HepG2 (cell line): ENCODE measurements around the gene SMIM10L2A. TPM values are rescaled to one million over a fixed set of nuclear protein-coding genes. Genes with fewer than 3 reads are reported as not detected.
A peak's percentile ranks its signal among the peaks of the same experiment; 100 is the strongest.

ENCODE experiments used
- ATAC-seq: fragments of 200-7000 bp; cut with Tn5 transposase; 3 replicates; pipeline ENCODE4 v1.9.1; 2020; ENCODE audit warnings: mild to moderate bottlenecking, moderate library complexity
- BruUV-seq: library from RNA; stranded (reverse); fragments of 400-500 nt; replicated peaks from 2 replicates; lab custom pipeline; 2021; lab: Mats Ljungman, UMichigan
- CTCF ChIA-PET: fragments of 300-600 bp; formaldehyde crosslinking; extraction: SDS; loops from one replicate; lab custom pipeline; 2021; ENCODE audit warnings: low total read pairs, inconsistent platforms, low intra/inter-chr PET ratio; lab: Yijun Ruan, JAX
- POLR2A ChIA-PET: fragments of 350-600 bp; sonication (Branson Sonifier 250); formaldehyde crosslinking; loops from one replicate; lab custom pipeline; 2020; ENCODE audit warnings: antibody characterized with exemption, inconsistent platforms; lab: Yijun Ruan, JAX
- DNase-seq: peaks from one replicate; pipeline ENCODE4 v3.0.0-alpha.2; 2015; ENCODE audit warnings: low spot score
- FAIRE-seq: peaks from 3 replicates; lab custom pipeline; 2011; peaks lifted over from hg19 to GRCh38; lab: Jason Lieb, UNC
- H2AFZ ChIP-seq: one replicate; pipeline ENCODE4 v1.6.1; 2011; ENCODE audit warnings: low read length, inconsistent platforms
- H3K27ac ChIP-seq: fragments of 300-600 bp; 3 replicates; pipeline ENCODE4 v1.8.0; 2011; ENCODE audit warnings: mixed run types, mild to moderate bottlenecking, mixed read lengths, low read length, inconsistent platforms; ENCODE audit not compliant: insufficient read depth; ENCODE audit errors: extremely low read length
- H3K27me3 ChIP-seq, 2 experiments: fragments of 200-600 bp in 1 of 2; 2 replicates in 1 of 2; 3 replicates in 1 of 2; pipeline versions ENCODE4 v1.6.0 to v1.8.0; 2011; ENCODE audit warnings: low read length in 2 of 2, mild to moderate bottlenecking in 2 of 2, moderate library complexity in 2 of 2, inconsistent platforms in 1 of 2; ENCODE audit not compliant: insufficient read depth in 2 of 2, control insufficient read depth in 1 of 2
- H3K36me3 ChIP-seq, 2 experiments: fragments of 200-600 bp in 1 of 2; replicated peaks in 1 of 2; 2 replicates in 1 of 2; 3 replicates in 1 of 2; pipeline versions ENCODE4 v1.5.1 to v1.8.0; 2011; ENCODE audit warnings: low read length in 2 of 2, inconsistent platforms in 1 of 2; ENCODE audit not compliant: insufficient read depth in 2 of 2, control insufficient read depth in 1 of 2
- H3K4me1 ChIP-seq: 2 replicates; pipeline ENCODE4 v1.5.1; 2012; ENCODE audit warnings: low read length, inconsistent platforms; ENCODE audit not compliant: insufficient read depth
- H3K4me2 ChIP-seq: 2 replicates; pipeline ENCODE4 v1.6.0; 2011; ENCODE audit warnings: low read depth, low read length, inconsistent platforms
- H3K4me3 ChIP-seq, 3 experiments: fragments of 200-600 bp in 1 of 3; sonication (generic), shearing (Covaris generic) in 1 of 3; replicated peaks in 1 of 3; 2 replicates each; pipeline ENCODE4 v1.5.1; 2011 to 2016; ENCODE audit warnings: low read length in 3 of 3, inconsistent platforms in 2 of 3, low read depth in 2 of 3, mild to moderate bottlenecking in 2 of 3, control low read depth in 1 of 3, mixed read lengths in 1 of 3; ENCODE audit not compliant: insufficient read depth in 1 of 3
- H3K79me2 ChIP-seq: one replicate; pipeline ENCODE4 v1.6.1; 2011; ENCODE audit warnings: low read length, inconsistent platforms; ENCODE audit not compliant: insufficient read depth
- H3K9ac ChIP-seq: 2 replicates; pipeline ENCODE4 v1.6.0; 2011; ENCODE audit warnings: mild to moderate bottlenecking, low read depth, low read length, inconsistent platforms; ENCODE audit not compliant: insufficient read depth
- H3K9me3 ChIP-seq: 2 replicates; pipeline ENCODE4 v1.5.1; 2012; ENCODE audit warnings: mild to moderate bottlenecking, low read length
- H4K20me1 ChIP-seq: 2 replicates; pipeline ENCODE4 v1.6.0; 2011; ENCODE audit warnings: inconsistent platforms, mild to moderate bottlenecking, low read length, moderate library complexity; ENCODE audit not compliant: insufficient read depth
- BRCA1 ChIP-seq: sonication (generic); formaldehyde crosslinking; IDR thresholded peaks from 2 replicates; pipeline ENCODE4 v1.4.0; 2020; ENCODE audit warnings: missing genetic modification reagents
- CTCF ChIP-seq: sonication (generic); formaldehyde crosslinking; IDR thresholded peaks from 2 replicates; pipeline ENCODE4 v1.5.0; 2020; ENCODE audit warnings: mild to moderate bottlenecking, missing genetic modification reagents, moderate library complexity
- HNRNPH1 ChIP-seq: fragments of 200-400 bp; formaldehyde crosslinking; optimal IDR thresholded peaks from 2 replicates; pipeline ENCODE3; 2017; ENCODE audit warnings: mild to moderate bottlenecking, low read depth, low read length
- KLF13 ChIP-seq: sonication (generic); formaldehyde crosslinking; IDR thresholded peaks from 2 replicates; pipeline ENCODE4 v1.4.0; 2020; ENCODE audit warnings: mild to moderate bottlenecking, missing genetic modification reagents
- MAX ChIP-seq: IDR thresholded peaks from 2 replicates; pipeline ENCODE4 v1.6.1; 2012; ENCODE audit warnings: inconsistent platforms
- SMC3 ChIP-seq: IDR thresholded peaks from 2 replicates; pipeline ENCODE4 v1.6.1; 2011; ENCODE audit warnings: low read length, improper control_type of control experiment
- TEF ChIP-seq: sonication (generic); formaldehyde crosslinking; IDR thresholded peaks from 2 replicates; pipeline ENCODE4 v1.5.0; 2020; ENCODE audit warnings: missing genetic modification reagents
- ZFP91 ChIP-seq: sonication (generic); formaldehyde crosslinking; IDR thresholded peaks from 2 replicates; pipeline ENCODE4 v1.9.0; 2022; ENCODE audit warnings: missing genetic modification reagents, mild to moderate bottlenecking, borderline replicate concordance
- ZNF75D ChIP-seq: sonication (generic); formaldehyde crosslinking; IDR thresholded peaks from 2 replicates; pipeline ENCODE4 v1.8.1; 2023; ENCODE audit warnings: missing genetic modification reagents, mild to moderate bottlenecking, borderline replicate concordance
- ZNF772 ChIP-seq: sonication (generic); formaldehyde crosslinking; IDR thresholded peaks from 2 replicates; pipeline ENCODE4 v1.5.0; 2020; ENCODE audit warnings: mild to moderate bottlenecking, missing genetic modification reagents
- WGBS: methylation state at CpG from one replicate; pipeline ENCODE4 v1.1.6; 2017; ENCODE audit warnings: low lambda C conversion rate; 5-methylcytosine and 5-hydroxymethylcytosine counted together
- in situ Hi-C: cut with HindIII; loops from 2 replicates; pipeline ENCODE4 v1.10.0; 2017; ENCODE audit warnings: low pct_unique_long_range_greater_than_20kb; ENCODE audit not compliant: extremely low pct_ligation_motif_present
- intact Hi-C: fragments of 100-400 bp; cut with micrococcal nuclease; formaldehyde crosslinking; loops from one replicate; pipeline ENCODE4 v1.10.0; 2022; ENCODE audit not compliant: unreplicated experiment
- polyA plus RNA-seq, 8 experiments: library from polyadenylated mRNA; depleted of rRNA in 3 of 8; stranded (reverse) in 7 of 8; unstranded in 1 of 8; fragments of >200 nt; fragmentation: Illumina TruSeq in 4 of 8; extraction: Trizol in 4 of 8; gene quantifications; 2 replicates each; pipeline versions ENCODE4 v1.2.1 to v1.2.3, GENCODE V29; 2011 to 2016; ENCODE audit warnings: low read depth in 4 of 8, missing spikeins in 1 of 8, mixed read lengths in 1 of 8; ENCODE audit not compliant: insufficient read depth in 1 of 8
- total RNA-seq, 5 experiments: library from RNA; depleted of rRNA; stranded (reverse); fragments of >200 nt; fragmentation: Illumina TruSeq; extraction: Trizol; gene quantifications; 2 replicates each; pipeline ENCODE4 v1.2.3, GENCODE V29; 2016; ENCODE audit warnings: low read depth in 1 of 5

SMIM10L2A gene
- total and polyA plus RNA-seq, 2 of the 13 experiments (the other 11 are each of a cell fraction or from before 2014, with no cell fraction given): not detected

- POLR2A ChIA-PET: no interaction called here
- TF ChIP-seq BRCA1 (CRISPR knock-in tag): no peak
- no peak for TF ChIP-seq ZNF75D
- TF ChIP-seq MAX: no peak
- TF ChIP-seq ZNF772 (CRISPR knock-in tag): no peak
- no peak for TF ChIP-seq ZFP91 (CRISPR knock-in tag)
- no peaks in the 10 kb centered on the region for H3K79me2 ChIP-seq
- H3K4me3 ChIP-seq: no peak overlapping the region
- no peak for DNase-seq
- H3K9me3 ChIP-seq: no peaks in the 10 kb centered on the region
- BruUV-seq: no TSS peak
- no peaks in the 10 kb centered on the region for H4K20me1 ChIP-seq
- no peak overlapping the region for H3K27ac ChIP-seq
- FAIRE-seq: no peak
- intact Hi-C loops (no loop called here), in situ Hi-C loops (no loop called here)
- no peak for ATAC-seq
- no peak overlapping the region for H3K4me2 ChIP-seq
- no peak overlapping the region for H3K9ac ChIP-seq
- no peaks in the 10 kb centered on the region for H3K36me3 ChIP-seq
- CTCF ChIA-PET: no interaction called here
- 0% methylated on average over 2 of the region's 3 CpGs for WGBS
- H3K4me1 ChIP-seq: no peaks in the 10 kb centered on the region
- H3K27me3 ChIP-seq: no peaks in the 10 kb centered on the region
- no peak overlapping the region for H2AFZ ChIP-seq
These were observed 54.6 kb downstream of the SMIM10L2A start for GRCh38 chrX:135476378-135476777.

GRCh38 chrX:135477576-135477975 lies 55.8 kb downstream of the SMIM10L2A start:
- Histone ChIP-seq H3K27me3 (no peaks in the 10 kb centered on the region), H2AFZ (no peak overlapping the region), H4K20me1 (no peaks in the 10 kb centered on the region), H3K9ac (no peak overlapping the region), H3K4me2 (no peak overlapping the region), H3K27ac (no peak overlapping the region), H3K4me1 (no peaks in the 10 kb centered on the region), H3K36me3 (no peaks in the 10 kb centered on the region), H3K4me3 (no peak overlapping the region), H3K9me3 (no peaks in the 10 kb centered on the region), H3K79me2 (no peaks in the 10 kb centered on the region)
- in situ Hi-C loops (no loop called here), intact Hi-C loops (no loop called here)
- peak; percentile 71 for ATAC-seq
- FAIRE-seq: peak; percentile 61
- BruUV-seq: no TSS peak
- POLR2A ChIA-PET: no interaction called here
- WGBS: 0% methylated on average over 3 of the region's 3 CpGs
- peak; percentile 33 for DNase-seq
- CTCF ChIA-PET: no interaction called here
- TF ChIP-seq CTCF (CRISPR knock-in tag) (peak; percentile 65), KLF13 (no peak), SMC3 (peak; percentile 36; the same call in 1 of the 2 replicates), HNRNPH1 (no peak), TEF (CRISPR knock-in tag) (no peak)
